ENCODE results near the gene PLEKHH3. TPM values are rescaled to one million over a fixed set of nuclear protein-coding genes. Genes with fewer than 3 reads are reported as not detected.

The PLEKHH3 gene
- total RNA-seq, 2 donors from 2014 or later: 13.7 to 24.3 TPM

DNA sequence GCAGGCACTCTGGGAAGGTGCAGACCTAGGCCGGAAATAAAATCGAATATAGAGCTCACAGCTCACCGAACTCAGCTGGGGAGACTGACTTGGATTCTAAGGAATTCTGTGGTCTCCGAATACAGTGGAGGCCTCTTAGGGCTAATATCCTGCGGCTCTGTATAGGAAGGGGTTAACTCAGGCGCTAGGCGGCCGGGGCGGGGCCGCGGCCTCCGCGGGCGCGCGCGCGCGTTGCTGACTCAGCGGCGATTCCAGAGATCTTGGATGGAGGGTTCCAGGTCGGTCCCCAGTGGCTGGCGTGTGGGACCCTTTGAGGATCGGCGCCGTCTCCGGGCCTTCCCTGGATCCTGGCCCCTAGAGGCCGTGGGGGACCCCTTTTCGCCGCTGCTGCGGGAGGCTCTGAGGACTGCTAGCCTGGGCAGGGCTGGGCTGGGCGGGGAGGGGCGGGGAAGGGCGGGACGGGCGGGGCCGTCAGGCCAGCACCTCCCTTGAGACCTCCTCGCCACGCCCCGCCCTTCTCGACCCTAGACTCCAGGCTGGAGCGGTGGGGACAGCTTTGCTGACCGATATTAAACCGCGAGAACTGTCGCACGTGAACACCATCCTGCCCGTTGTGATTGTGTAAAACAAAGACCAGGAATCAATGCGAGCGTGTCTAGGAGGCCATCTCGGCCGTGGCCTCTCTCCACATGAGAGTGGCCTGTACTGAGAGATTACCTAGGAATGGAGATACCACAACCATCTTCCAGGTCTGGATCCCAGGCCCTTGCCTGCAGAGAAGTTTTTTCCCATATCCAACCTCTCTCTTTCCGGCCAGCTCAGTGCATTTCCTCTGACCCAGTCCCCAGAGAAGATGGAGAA lies 1.4 kb upstream of the PLEKHH3 start:
- Histone ChIP-seq H3K36me3 (ENCODE audit: control insufficient read depth, insufficient read depth, low read length) (no peaks in the 10 kb centered on the region), H3K9me3 (ENCODE audit: control insufficient read depth, low read length) (no peaks in the 10 kb centered on the region), H3K27ac (ENCODE audit: low read depth, low read length) (peak overlapping the region; percentile 94), H3K9ac (ENCODE audit: extremely low read depth, low read length, poor library complexity, severe bottlenecking) (peak overlapping the region; percentile 56), H3K27me3 (ENCODE audit: control insufficient read depth, insufficient read depth, low read length, poor library complexity, severe bottlenecking) (peaks cover 41% of the 10 kb centered on the region), H3K4me3 (ENCODE audit: low read length) (peak overlapping the region; percentile 80), H3K4me1 (ENCODE audit: control insufficient read depth, insufficient read depth, low read length) (peaks cover 12% of the 10 kb centered on the region)
- H3K27ac Mint-ChIP-seq: peak overlapping the region; percentile 96
- H3K9me3 Mint-ChIP-seq: no peaks in the 10 kb centered on the region
- TF ChIP-seq, protein P1, sequence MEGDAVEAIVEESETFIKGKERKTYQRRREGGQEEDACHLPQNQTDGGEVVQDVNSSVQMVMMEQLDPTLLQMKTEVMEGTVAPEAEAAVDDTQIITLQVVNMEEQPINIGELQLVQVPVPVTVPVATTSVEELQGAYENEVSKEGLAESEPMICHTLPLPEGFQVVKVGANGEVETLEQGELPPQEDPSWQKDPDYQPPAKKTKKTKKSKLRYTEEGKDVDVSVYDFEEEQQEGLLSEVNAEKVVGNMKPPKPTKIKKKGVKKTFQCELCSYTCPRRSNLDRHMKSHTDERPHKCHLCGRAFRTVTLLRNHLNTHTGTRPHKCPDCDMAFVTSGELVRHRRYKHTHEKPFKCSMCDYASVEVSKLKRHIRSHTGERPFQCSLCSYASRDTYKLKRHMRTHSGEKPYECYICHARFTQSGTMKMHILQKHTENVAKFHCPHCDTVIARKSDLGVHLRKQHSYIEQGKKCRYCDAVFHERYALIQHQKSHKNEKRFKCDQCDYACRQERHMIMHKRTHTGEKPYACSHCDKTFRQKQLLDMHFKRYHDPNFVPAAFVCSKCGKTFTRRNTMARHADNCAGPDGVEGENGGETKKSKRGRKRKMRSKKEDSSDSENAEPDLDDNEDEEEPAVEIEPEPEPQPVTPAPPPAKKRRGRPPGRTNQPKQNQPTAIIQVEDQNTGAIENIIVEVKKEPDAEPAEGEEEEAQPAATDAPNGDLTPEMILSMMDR (conservative IDR thresholded peaks at IDR 0.05): no peak
- peaks cover 27% of the 10 kb centered on the region for H3K4me1 Mint-ChIP-seq
- no peaks in the 10 kb centered on the region for H3K36me3 Mint-ChIP-seq (ENCODE audit: low read depth)
- H3K4me3 Mint-ChIP-seq: peak overlapping the region; percentile 75
- WGBS, 2 experiments (ENCODE audit: insufficient coverage in 1 of 2, insufficient read length in 1 of 2): 0% methylated on average over 24 to 53 of the region's 53 CpGs
- H3K27me3 Mint-ChIP-seq (ENCODE audit: insufficient read depth): peaks cover 62% of the 10 kb centered on the region
- DNase-seq: peak; percentile 97

DNA sequence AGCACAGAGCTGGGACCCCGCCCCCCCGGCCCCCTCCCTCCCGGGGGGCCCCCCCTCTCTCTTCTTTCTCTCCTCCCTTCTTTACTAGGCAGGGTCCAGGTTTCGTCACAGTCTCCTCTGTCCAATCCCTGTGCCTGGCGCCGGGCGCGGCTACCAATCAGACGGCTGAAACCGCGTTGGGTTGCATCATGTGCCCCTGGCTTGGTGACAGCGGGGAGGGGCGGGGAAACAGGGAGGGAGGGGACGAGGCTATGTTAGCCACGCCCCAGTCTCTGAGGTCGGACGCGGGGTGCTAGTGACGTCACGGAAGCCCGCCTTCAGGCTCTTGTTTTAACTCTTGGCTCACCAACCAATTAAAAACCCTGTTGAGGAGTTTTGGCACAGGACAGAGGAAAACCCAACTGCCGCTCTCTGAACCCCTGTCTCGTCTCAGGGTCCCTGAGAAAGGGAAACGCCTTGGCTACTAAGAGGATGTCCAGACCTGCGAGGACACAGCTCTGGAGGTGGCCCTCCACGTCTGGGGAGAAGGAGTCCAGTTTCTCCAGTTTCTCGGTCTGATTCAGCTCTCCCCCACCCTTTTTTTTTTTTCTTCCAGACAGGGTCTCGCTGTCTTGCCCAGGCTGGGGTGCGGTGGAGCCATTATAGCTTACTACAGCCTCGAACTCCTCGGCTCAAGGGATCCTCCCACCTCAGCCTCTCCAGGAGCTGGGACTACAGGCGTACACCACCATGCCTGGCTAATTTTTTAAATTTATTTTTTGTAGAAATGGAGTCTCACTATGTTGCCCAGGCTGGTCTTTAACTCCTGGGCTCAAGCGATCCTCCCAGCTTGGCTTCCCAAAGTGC lies 441 bp upstream of the PLEKHH3 start:
- Histone ChIP-seq H3K4me3 (ENCODE audit: low read length) (peak overlapping the region; percentile 82), H3K27me3 (ENCODE audit: control insufficient read depth, insufficient read depth, low read length, poor library complexity, severe bottlenecking) (peaks cover 47% of the 10 kb centered on the region), H3K4me1 (ENCODE audit: control insufficient read depth, insufficient read depth, low read length) (peaks cover 12% of the 10 kb centered on the region), H3K27ac (ENCODE audit: low read depth, low read length) (peak overlapping the region; percentile 89), H3K36me3 (ENCODE audit: control insufficient read depth, insufficient read depth, low read length) (no peaks in the 10 kb centered on the region), H3K9ac (ENCODE audit: extremely low read depth, low read length, poor library complexity, severe bottlenecking) (no peak overlapping the region), H3K9me3 (ENCODE audit: control insufficient read depth, low read length) (no peaks in the 10 kb centered on the region)
- H3K4me1 Mint-ChIP-seq: peaks cover 23% of the 10 kb centered on the region
- H3K27me3 Mint-ChIP-seq (ENCODE audit: insufficient read depth): peaks cover 63% of the 10 kb centered on the region
- WGBS, 2 experiments (ENCODE audit: insufficient coverage in 1 of 2, insufficient read length in 1 of 2): 15 to 16% methylated on average over 26 to 30 of the region's 33 CpGs
- peak overlapping the region; percentile 75 for H3K4me3 Mint-ChIP-seq
- H3K36me3 Mint-ChIP-seq (ENCODE audit: low read depth): peaks cover 2% of the 10 kb centered on the region
- peak; percentile 100 for DNase-seq
- H3K9me3 Mint-ChIP-seq: no peaks in the 10 kb centered on the region
- H3K27ac Mint-ChIP-seq: peak overlapping the region; percentile 96
- TF ChIP-seq, protein P1 (conservative IDR thresholded peaks at IDR 0.05): no peak

- no peaks in the 10 kb centered on the region for H3K9me3 ChIP-seq (ENCODE audit: control insufficient read depth, low read length)
- Mint-ChIP-seq H3K4me3 (peak overlapping the region; percentile 75), H3K27me3 (ENCODE audit: insufficient read depth) (peaks cover 63% of the 10 kb centered on the region), H3K27ac (peak overlapping the region; percentile 70), H3K4me1 (peaks cover 20% of the 10 kb centered on the region), H3K9me3 (no peaks in the 10 kb centered on the region), H3K36me3 (ENCODE audit: low read depth) (peaks cover 2% of the 10 kb centered on the region)
- peak overlapping the region; percentile 82 for H3K4me3 ChIP-seq (ENCODE audit: low read length)
- peaks cover 52% of the 10 kb centered on the region for H3K27me3 ChIP-seq (ENCODE audit: control insufficient read depth, insufficient read depth, low read length, poor library complexity, severe bottlenecking)
- H3K4me1 ChIP-seq (ENCODE audit: control insufficient read depth, insufficient read depth, low read length): peaks cover 9% of the 10 kb centered on the region
- peak overlapping the region; percentile 38 for H3K9ac ChIP-seq (ENCODE audit: extremely low read depth, low read length, poor library complexity, severe bottlenecking)
- DNase-seq: no peak
- WGBS, 2 experiments (ENCODE audit: insufficient coverage in 1 of 2, insufficient read length in 1 of 2): 1% methylated on average over 25 to 43 of the region's 43 CpGs
- no peak overlapping the region for H3K27ac ChIP-seq (ENCODE audit: low read depth, low read length)
- H3K36me3 ChIP-seq (ENCODE audit: control insufficient read depth, insufficient read depth, low read length): no peaks in the 10 kb centered on the region
- TF ChIP-seq, protein P1 (conservative IDR thresholded peaks at IDR 0.05): no peak
Observed at GRCh38 chr17:42675965-42676423, 800 bp downstream of the PLEKHH3 start.

Data from endodermal cell (in vitro differentiated cells).